ENCODE data around the gene NAGA.

DNA sequence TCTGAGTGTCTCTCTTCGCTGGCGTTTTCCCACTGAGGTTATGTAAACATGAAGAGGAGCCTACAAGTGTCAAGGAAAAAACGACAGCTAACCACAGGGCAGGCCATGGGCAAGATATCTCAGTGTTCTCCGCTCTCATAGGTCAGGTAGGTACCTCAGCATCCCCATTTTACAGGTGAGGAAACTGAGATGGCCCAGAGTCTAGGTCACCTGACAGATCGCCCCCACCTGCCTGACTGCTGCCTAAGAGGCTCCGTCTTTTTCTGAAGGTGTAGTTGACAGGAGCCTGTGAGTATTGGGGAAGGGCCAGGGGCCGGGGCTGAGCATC is 20.8 kb upstream of the NAGA start:
- TF ChIP-seq POLR2A (IDR thresholded peaks at IDR 0.05): no peak
- TF ChIP-seq, protein P1, sequence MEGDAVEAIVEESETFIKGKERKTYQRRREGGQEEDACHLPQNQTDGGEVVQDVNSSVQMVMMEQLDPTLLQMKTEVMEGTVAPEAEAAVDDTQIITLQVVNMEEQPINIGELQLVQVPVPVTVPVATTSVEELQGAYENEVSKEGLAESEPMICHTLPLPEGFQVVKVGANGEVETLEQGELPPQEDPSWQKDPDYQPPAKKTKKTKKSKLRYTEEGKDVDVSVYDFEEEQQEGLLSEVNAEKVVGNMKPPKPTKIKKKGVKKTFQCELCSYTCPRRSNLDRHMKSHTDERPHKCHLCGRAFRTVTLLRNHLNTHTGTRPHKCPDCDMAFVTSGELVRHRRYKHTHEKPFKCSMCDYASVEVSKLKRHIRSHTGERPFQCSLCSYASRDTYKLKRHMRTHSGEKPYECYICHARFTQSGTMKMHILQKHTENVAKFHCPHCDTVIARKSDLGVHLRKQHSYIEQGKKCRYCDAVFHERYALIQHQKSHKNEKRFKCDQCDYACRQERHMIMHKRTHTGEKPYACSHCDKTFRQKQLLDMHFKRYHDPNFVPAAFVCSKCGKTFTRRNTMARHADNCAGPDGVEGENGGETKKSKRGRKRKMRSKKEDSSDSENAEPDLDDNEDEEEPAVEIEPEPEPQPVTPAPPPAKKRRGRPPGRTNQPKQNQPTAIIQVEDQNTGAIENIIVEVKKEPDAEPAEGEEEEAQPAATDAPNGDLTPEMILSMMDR (IDR thresholded peaks at IDR 0.05): no peak

Data from adrenal gland (tissue), 5 donors.